ENCODE measurements around the gene CMSS1. TPM values are rescaled to one million over a fixed set of nuclear protein-coding genes. Genes with fewer than 3 reads are reported as not detected.

The CMSS1 gene
- total RNA-seq, 4 donors from 2014 or later = 2.4 to 29.9 (median 5.2) TPM

DNA sequence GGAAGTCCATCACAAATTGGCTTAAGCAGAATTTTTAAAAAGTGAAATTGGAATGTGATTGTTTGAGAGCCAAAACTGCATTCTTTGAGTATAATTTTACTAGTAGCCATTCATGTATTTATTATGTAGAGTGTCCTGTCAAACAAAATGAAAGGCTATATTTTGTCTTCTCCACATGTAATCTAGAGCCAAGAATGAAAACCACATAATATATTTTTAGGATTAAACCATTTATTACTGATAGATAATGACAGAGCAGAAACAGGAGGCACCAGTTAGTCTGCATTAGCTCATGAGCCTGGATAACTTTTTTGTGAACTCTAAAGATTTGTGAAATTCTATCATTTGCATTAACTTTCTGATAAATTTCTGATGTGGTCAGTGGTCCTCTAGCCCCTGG is 166.5 kb downstream of the CMSS1 start:
- Histone ChIP-seq H3K4me1 (no peaks in the 10 kb centered on the region), H3K27me3 (no peaks in the 10 kb centered on the region), H3K4me3 (no peak overlapping the region), H3K36me3 (no peaks in the 10 kb centered on the region), H3K9me3 (no peaks in the 10 kb centered on the region), H3K27ac (no peak overlapping the region)
- in situ Hi-C loops (cut with MboI; ENCODE audit: low pct_ligation_motif_present in 1 of 4, low pct_unique_long_range_greater_than_20kb in 1 of 4, low sequenced_read_pairs in 3 of 4) (no loop called here), intact Hi-C loops (cut with DNase I; ENCODE audit: low total_unique reads) (no loop called here)
- no peak for DNase-seq
- TF ChIP-seq EP300 (IDR thresholded peaks at IDR 0.05; ENCODE audit: low read depth) (no peak), POLR2A (IDR thresholded peaks at IDR 0.05) (no peak), POLR2AphosphoS5 (IDR thresholded peaks at IDR 0.05) (no peak)
- TF ChIP-seq, protein P1, sequence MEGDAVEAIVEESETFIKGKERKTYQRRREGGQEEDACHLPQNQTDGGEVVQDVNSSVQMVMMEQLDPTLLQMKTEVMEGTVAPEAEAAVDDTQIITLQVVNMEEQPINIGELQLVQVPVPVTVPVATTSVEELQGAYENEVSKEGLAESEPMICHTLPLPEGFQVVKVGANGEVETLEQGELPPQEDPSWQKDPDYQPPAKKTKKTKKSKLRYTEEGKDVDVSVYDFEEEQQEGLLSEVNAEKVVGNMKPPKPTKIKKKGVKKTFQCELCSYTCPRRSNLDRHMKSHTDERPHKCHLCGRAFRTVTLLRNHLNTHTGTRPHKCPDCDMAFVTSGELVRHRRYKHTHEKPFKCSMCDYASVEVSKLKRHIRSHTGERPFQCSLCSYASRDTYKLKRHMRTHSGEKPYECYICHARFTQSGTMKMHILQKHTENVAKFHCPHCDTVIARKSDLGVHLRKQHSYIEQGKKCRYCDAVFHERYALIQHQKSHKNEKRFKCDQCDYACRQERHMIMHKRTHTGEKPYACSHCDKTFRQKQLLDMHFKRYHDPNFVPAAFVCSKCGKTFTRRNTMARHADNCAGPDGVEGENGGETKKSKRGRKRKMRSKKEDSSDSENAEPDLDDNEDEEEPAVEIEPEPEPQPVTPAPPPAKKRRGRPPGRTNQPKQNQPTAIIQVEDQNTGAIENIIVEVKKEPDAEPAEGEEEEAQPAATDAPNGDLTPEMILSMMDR (IDR thresholded peaks at IDR 0.05) = no peak

DNA sequence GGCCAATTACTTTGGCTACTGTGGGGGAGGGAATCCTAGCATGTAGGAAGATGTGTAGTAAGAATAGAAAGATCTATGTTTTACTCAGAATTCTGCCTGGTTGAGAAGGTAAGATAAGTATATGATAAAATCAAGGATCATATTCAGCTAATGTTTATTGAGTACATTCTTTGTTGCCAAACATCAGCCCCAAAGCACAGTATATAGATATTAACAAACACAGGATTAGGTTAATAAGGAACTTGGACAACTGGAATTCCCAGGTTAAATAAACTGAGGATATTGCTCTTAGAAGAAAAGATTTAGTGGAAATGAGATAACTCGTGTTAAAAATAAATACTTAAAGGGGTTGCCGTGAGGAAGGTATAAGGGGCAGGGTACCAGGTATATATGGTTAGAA is 167.0 kb downstream of the CMSS1 start:
- H3K9me3 ChIP-seq = no peaks in the 10 kb centered on the region
- intact Hi-C loops (cut with DNase I; ENCODE audit: low total_unique reads) = no loop called here
- WGBS, 2 donors (ENCODE audit: low coverage in 1 of 2) = 77 to 100% methylated on average over 2 of the region's 2 CpGs

DNA sequence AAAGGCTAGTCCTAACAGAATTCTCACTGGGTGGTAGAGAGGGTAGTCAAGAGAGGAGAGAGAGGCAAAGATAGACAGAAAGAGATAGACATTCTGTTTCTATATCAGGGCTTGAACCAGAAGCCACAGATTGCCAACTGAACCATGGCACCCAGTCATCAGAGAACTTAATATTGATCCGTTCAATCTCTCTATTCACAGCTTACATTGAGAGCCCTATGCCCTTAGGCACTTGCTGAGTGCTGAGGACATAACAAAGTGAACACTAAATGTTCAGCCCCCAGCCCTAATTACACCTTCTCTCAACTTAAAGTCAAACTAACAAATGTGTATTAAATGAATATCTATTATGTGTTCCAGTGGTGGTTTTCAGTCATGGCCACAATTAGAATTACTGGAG is 172.5 kb downstream of the CMSS1 start:
- H3K36me3 ChIP-seq = no peaks in the 10 kb centered on the region
- TF ChIP-seq, protein P1 (IDR thresholded peaks at IDR 0.05) = no peak
- no peak for TF ChIP-seq POLR2A (IDR thresholded peaks at IDR 0.05)
- peaks cover 0 to 5% of the 10 kb centered on the region in 2 donors for H3K9me3 ChIP-seq
- in situ Hi-C loops (cut with MboI; ENCODE audit: low pct_ligation_motif_present in 1 of 4, low pct_unique_long_range_greater_than_20kb in 1 of 4, low sequenced_read_pairs in 3 of 4) = no loop called here
- no peak overlapping the region for H3K4me3 ChIP-seq
- H3K27me3 ChIP-seq = no peaks in the 10 kb centered on the region
- no peak for DNase-seq
- 100% methylated on average over 1 of the region's 1 CpG for WGBS, 2 donors (ENCODE audit: low coverage in 1 of 2)
- no peaks in the 10 kb centered on the region for H3K4me1 ChIP-seq
- no peak overlapping the region for H3K27ac ChIP-seq
- intact Hi-C loops (cut with DNase I; ENCODE audit: low total_unique reads) = no loop called here

More for the DNA sequence above, 167.0 kb downstream of the CMSS1 start:
- no peaks in the 10 kb centered on the region for H3K36me3 ChIP-seq
- H3K27ac ChIP-seq = no peak overlapping the region
- in situ Hi-C loops (cut with MboI; ENCODE audit: low pct_ligation_motif_present in 1 of 4, low pct_unique_long_range_greater_than_20kb in 1 of 4, low sequenced_read_pairs in 3 of 4) = no loop called here
- no peak overlapping the region for H3K4me3 ChIP-seq
- no peak for DNase-seq
- TF ChIP-seq, protein P1 (IDR thresholded peaks at IDR 0.05) = no peak
- no peak for TF ChIP-seq EP300 (IDR thresholded peaks at IDR 0.05; ENCODE audit: low read depth)
- no peak for TF ChIP-seq POLR2A (IDR thresholded peaks at IDR 0.05)
- TF ChIP-seq POLR2AphosphoS5 (IDR thresholded peaks at IDR 0.05) = no peak
- no peaks in the 10 kb centered on the region for H3K27me3 ChIP-seq
- H3K4me1 ChIP-seq = no peaks in the 10 kb centered on the region

DNA sequence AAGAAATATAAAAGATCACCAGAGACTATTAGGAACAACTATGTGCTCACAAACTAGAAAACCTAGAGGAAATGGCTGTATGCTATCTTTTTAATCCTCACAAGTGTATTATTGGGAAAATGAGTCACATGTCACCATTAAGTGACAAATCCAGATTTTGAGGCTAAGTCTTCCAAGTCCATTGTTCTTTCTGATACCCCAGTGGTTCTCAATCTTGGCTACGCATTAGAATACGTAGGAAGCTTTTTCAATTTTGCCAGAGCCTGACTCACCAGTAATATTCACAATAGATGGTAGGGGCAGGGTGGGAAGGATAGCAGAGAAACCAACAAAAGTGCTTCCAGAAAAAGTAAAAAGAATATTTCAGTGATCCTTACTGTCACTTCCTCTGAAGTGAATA is 179.6 kb downstream of the CMSS1 start:
- Histone ChIP-seq H3K36me3 (no peaks in the 10 kb centered on the region), H3K9me3 (peaks cover 0 to 5% of the 10 kb centered on the region in 2 donors), H3K4me1 (peaks cover under 1 to 1% (median 1%) of the 10 kb centered on the region in 4 donors), H3K27me3 (no peaks in the 10 kb centered on the region), H3K27ac (no peak overlapping the region), H3K4me3 (no peak overlapping the region)
- DNase-seq = no peak
- intact Hi-C loops (cut with DNase I; ENCODE audit: low total_unique reads) (no loop called here), in situ Hi-C loops (cut with MboI; ENCODE audit: low pct_ligation_motif_present in 1 of 4, low pct_unique_long_range_greater_than_20kb in 1 of 4, low sequenced_read_pairs in 3 of 4) (no loop called here)
- WGBS, 2 donors (ENCODE audit: low coverage in 1 of 2) = 90 to 100% methylated on average over 2 of the region's 2 CpGs
- TF ChIP-seq, protein P1 (IDR thresholded peaks at IDR 0.05) = no peak
- TF ChIP-seq EP300 (IDR thresholded peaks at IDR 0.05; ENCODE audit: low read depth) (no peak), POLR2A (IDR thresholded peaks at IDR 0.05) (no peak), POLR2AphosphoS5 (IDR thresholded peaks at IDR 0.05) (no peak)
